H1 (cell line): ENCODE measurements around the gene COL25A1. TPM values are rescaled to one million over a fixed set of nuclear protein-coding genes. Genes with fewer than 3 reads are reported as not detected.

Experiments
- CTCF ChIA-PET: fragments of 300-600 bp; sonication (Branson Sonifier 250); formaldehyde crosslinking; loops from one replicate; lab custom pipeline; 2021; ENCODE audit not compliant: partially characterized antibody; lab: Charles Lee
- POLR2A ChIA-PET: fragments of 300-600 bp; sonication (Branson Sonifier 250); formaldehyde crosslinking; loops from one replicate; lab custom pipeline; 2021; ENCODE audit warnings: inconsistent platforms; ENCODE audit not compliant: partially characterized antibody; lab: Charles Lee
- DNase-seq, 2 experiments: peaks; one replicate each; pipeline versions ENCODE4 v3.0.0 to v3.0.0-alpha.2; 2010 to 2022; ENCODE audit warnings: low spot score in 2 of 2, low read depth in 1 of 2, mixed read lengths in 1 of 2
- FAIRE-seq: peaks from 2 replicates; lab custom pipeline; 2011; peaks lifted over from hg19 to GRCh38; lab: Jason Lieb, UNC
- H2AFZ ChIP-seq: 2 replicates; pipeline ENCODE4 v1.8.1; 2012; ENCODE audit warnings: low read length, inconsistent platforms
- H2AK5ac ChIP-seq: 2 replicates; pipeline ENCODE4 v1.6.1; 2013; ENCODE audit warnings: low read depth, low read length
- H2BK120ac ChIP-seq: replicated peaks from 2 replicates; pipeline ENCODE3; 2013; ENCODE audit warnings: low read depth, low read length, inconsistent platforms
- H2BK12ac ChIP-seq: 2 replicates; pipeline ENCODE4 v1.6.1; 2013; ENCODE audit warnings: low read depth, low read length
- H2BK15ac ChIP-seq: 2 replicates; pipeline ENCODE4 v1.6.1; 2013; ENCODE audit warnings: low read length
- H2BK20ac ChIP-seq: 2 replicates; pipeline ENCODE4 v1.6.1; 2013; ENCODE audit warnings: low read length
- H2BK5ac ChIP-seq: 2 replicates; pipeline ENCODE4 v1.6.1; 2013; ENCODE audit warnings: low read depth, low read length
- H3K14ac ChIP-seq: 2 replicates; pipeline ENCODE4 v1.6.1; 2013; ENCODE audit warnings: inconsistent platforms; ENCODE audit not compliant: insufficient read length
- H3K18ac ChIP-seq: 2 replicates; pipeline ENCODE4 v1.6.1; 2013; ENCODE audit warnings: low read length; ENCODE audit errors: extremely low read depth
- H3K23ac ChIP-seq: 2 replicates; pipeline ENCODE4 v1.6.1; 2013; ENCODE audit warnings: inconsistent platforms; ENCODE audit not compliant: insufficient read length
- H3K23me2 ChIP-seq: 2 replicates; pipeline ENCODE4 v1.6.1; 2013; ENCODE audit warnings: low read depth, low read length
- H3K27ac ChIP-seq: 2 replicates; pipeline ENCODE4 v1.6.1; 2011; ENCODE audit warnings: low read depth, low read length, inconsistent platforms
- H3K27me3 ChIP-seq, 4 experiments: replicated peaks in 1 of 4; 1 replicate in 1 of 4; 2 replicates in 3 of 4; pipeline versions ENCODE4 v1.6.1 to v1.8.1; 2011 to 2013; ENCODE audit warnings: low read length in 3 of 4, mild to moderate bottlenecking in 3 of 4, inconsistent platforms in 2 of 4, mixed read lengths in 2 of 4, moderate library complexity in 1 of 4; ENCODE audit not compliant: control insufficient read depth in 3 of 4, insufficient read depth in 3 of 4; ENCODE audit errors: extremely low read depth in 1 of 4
- H3K36me3 ChIP-seq, 4 experiments: 2 replicates each; pipeline versions ENCODE4 v1.6.1 to v1.8.1; 2011 to 2013; ENCODE audit warnings: mild to moderate bottlenecking in 4 of 4, low read length in 3 of 4, moderate library complexity in 2 of 4, control low read depth in 1 of 4, inconsistent platforms in 1 of 4; ENCODE audit not compliant: insufficient read depth in 4 of 4, control insufficient read depth in 2 of 4
- H3K4ac ChIP-seq: replicated peaks from 2 replicates; pipeline ENCODE3; 2013; ENCODE audit warnings: low read length, low read depth, mixed read lengths, inconsistent platforms; ENCODE audit not compliant: insufficient read length
- H3K4me1 ChIP-seq, 4 experiments: replicated peaks in 1 of 4; 1 replicate in 1 of 4; 2 replicates in 3 of 4; pipeline versions ENCODE4 v1.6.1 to v1.8.1; 2011 to 2013; ENCODE audit warnings: low read length in 3 of 4, inconsistent platforms in 2 of 4, mixed read lengths in 1 of 4; ENCODE audit not compliant: insufficient read depth in 4 of 4, control insufficient read depth in 3 of 4
- H3K4me2 ChIP-seq, 2 experiments: 2 replicates each; pipeline versions ENCODE4 v1.6.1 to v1.8.1; 2011 to 2013; ENCODE audit warnings: low read depth in 2 of 2, low read length in 2 of 2, control low read depth in 1 of 2, inconsistent platforms in 1 of 2, mild to moderate bottlenecking in 1 of 2; ENCODE audit not compliant: insufficient read depth in 1 of 2
- H3K4me3 ChIP-seq, 4 experiments: fragments of 200-600, 300-600 bp in 1 of 4; sonication (generic), shearing (Covaris generic), sonication (Bioruptor Twin) in 1 of 4; 2 replicates each; pipeline versions ENCODE4 v1.5.1 to v1.8.1; 2011 to 2016; ENCODE audit warnings: low read length in 4 of 4, low read depth in 3 of 4, control low read depth in 2 of 4, inconsistent platforms in 2 of 4, mild to moderate bottlenecking in 2 of 4, mixed read lengths in 1 of 4, moderate library complexity in 1 of 4; ENCODE audit not compliant: insufficient read depth in 2 of 4; ENCODE audit errors: extremely low read depth in 1 of 4
- H3K56ac ChIP-seq: replicated peaks from 2 replicates; pipeline ENCODE3; 2013; ENCODE audit warnings: low read depth, mild to moderate bottlenecking, mixed read lengths, low read length, inconsistent platforms; ENCODE audit not compliant: insufficient read length
- H3K79me1 ChIP-seq: 2 replicates; pipeline ENCODE4 v1.6.1; 2013; ENCODE audit warnings: low read depth, low read length, control low read depth
- H3K79me2 ChIP-seq, 2 experiments: 2 replicates each; pipeline versions ENCODE4 v1.6.1 to v1.8.1; 2012 to 2013; ENCODE audit warnings: low read length in 2 of 2, mild to moderate bottlenecking in 2 of 2, inconsistent platforms in 1 of 2; ENCODE audit not compliant: insufficient read depth in 2 of 2, control insufficient read depth in 1 of 2
- H3K9ac ChIP-seq, 4 experiments: replicated peaks in 1 of 4; 1 replicate in 1 of 4; 2 replicates in 3 of 4; pipeline versions ENCODE4 v1.6.1 to v1.8.1; 2011 to 2013; ENCODE audit warnings: low read depth in 3 of 4, low read length in 3 of 4, control low read depth in 2 of 4, mild to moderate bottlenecking in 2 of 4, moderate library complexity in 2 of 4, inconsistent platforms in 1 of 4; ENCODE audit errors: extremely low read depth in 1 of 4
- H3K9me3 ChIP-seq, 2 experiments: 2 replicates each; pipeline versions ENCODE4 v1.6.1 to v1.8.1; 2012 to 2013; ENCODE audit warnings: mild to moderate bottlenecking in 2 of 2, moderate library complexity in 2 of 2, control low read depth in 1 of 2, inconsistent platforms in 1 of 2, low read depth in 1 of 2, low read length in 1 of 2, mixed read lengths in 1 of 2; ENCODE audit not compliant: insufficient read depth in 2 of 2
- H4K20me1 ChIP-seq, 2 experiments: replicated peaks in 1 of 2; 2 replicates each; pipeline versions ENCODE3 to v1.8.1; 2011 to 2013; ENCODE audit warnings: inconsistent platforms in 2 of 2, low read length in 2 of 2, mild to moderate bottlenecking in 1 of 2; ENCODE audit not compliant: insufficient read depth in 2 of 2, control insufficient read depth in 1 of 2
- H4K5ac ChIP-seq: 2 replicates; pipeline ENCODE4 v1.6.1; 2013; ENCODE audit warnings: low read length, low read depth, mixed read lengths, inconsistent platforms; ENCODE audit not compliant: insufficient read length
- H4K8ac ChIP-seq: 2 replicates; pipeline ENCODE4 v1.8.0; 2013; ENCODE audit warnings: mild to moderate bottlenecking, moderate library complexity, low read length, inconsistent platforms; ENCODE audit not compliant: insufficient read depth; ENCODE audit errors: extremely low read depth
- H4K91ac ChIP-seq: replicated peaks from 2 replicates; pipeline ENCODE3; 2013; ENCODE audit warnings: low read length, mixed read lengths, inconsistent platforms; ENCODE audit not compliant: insufficient read length
- GTF2F1 ChIP-seq: IDR thresholded peaks from 2 replicates; pipeline ENCODE4 v1.6.1; 2012; ENCODE audit warnings: low read depth, low read length, improper control_type of control experiment, borderline replicate concordance
- KDM5A ChIP-seq: fragments of 200-600 bp; IDR thresholded peaks from 2 replicates; pipeline ENCODE4 v1.7.1; 2012; ENCODE audit warnings: mild to moderate bottlenecking, low read length, inconsistent platforms, mixed read lengths
- MAFK ChIP-seq: IDR thresholded peaks from 2 replicates; pipeline ENCODE4 v1.6.1; 2012; ENCODE audit warnings: low read depth, mild to moderate bottlenecking, improper control_type of control experiment, low read length
- POLR2AphosphoS5 ChIP-seq: IDR thresholded peaks from 2 replicates; pipeline ENCODE4 v1.6.1; 2011; ENCODE audit warnings: low read depth, low read length
- RBBP5 ChIP-seq: IDR thresholded peaks from 2 replicates; pipeline ENCODE4 v1.7.1; 2012; ENCODE audit warnings: low read depth, mild to moderate bottlenecking, inconsistent platforms, low read length, moderate library complexity, borderline replicate concordance
- RFX5 ChIP-seq: IDR thresholded peaks from 2 replicates; pipeline ENCODE4 v1.6.1; 2011; ENCODE audit warnings: low read depth, low read length, improper control_type of control experiment, borderline replicate concordance
- SIX5 ChIP-seq: IDR thresholded peaks from 2 replicates; pipeline ENCODE4 v1.6.1; 2011; ENCODE audit warnings: mild to moderate bottlenecking, low read depth, low read length
- SP2 ChIP-seq: IDR thresholded peaks from 2 replicates; pipeline ENCODE4 v1.6.1; 2012; ENCODE audit warnings: mild to moderate bottlenecking, low read length, inconsistent platforms
- WGBS, 2 experiments: shearing (Covaris generic) in 1 of 2; methylation state at CpG; one replicate each; pipeline versions ENCODE4 v1.1.6 to v1.1.7; 2013 to 2015; ENCODE audit warnings: low lambda C conversion rate in 2 of 2, mixed read lengths in 2 of 2, inconsistent platforms in 1 of 2, low coverage in 1 of 2, missing lambda C conversion rate in 1 of 2; ENCODE audit not compliant: insufficient replicate concordance in 2 of 2, insufficient coverage in 1 of 2, insufficient read length in 1 of 2; ENCODE audit errors: extremely low coverage in 1 of 2, missing lambda C conversion rate in 1 of 2; 5-methylcytosine and 5-hydroxymethylcytosine counted together
- polyA plus RNA-seq, 7 experiments: library from polyadenylated mRNA; depleted of rRNA in 3 of 7; stranded (reverse) in 5 of 7; unstranded in 2 of 7; fragments of >200 nt in 5 of 7; fragments of 200-250 nt in 2 of 7; gene quantifications; 1 replicate in 5 of 7; 2 replicates in 1 of 7; 4 replicates in 1 of 7; pipeline versions ENCODE4 v1.2.1 to v1.2.3, GENCODE V29; 2011 to 2013; ENCODE audit warnings: missing spikeins in 2 of 7, mixed read lengths in 2 of 7
- total RNA-seq: library from RNA; stranded (reverse); fragmentation: NEBNext Ultra II Directional; extraction: Animal tissue kit (Norgen Biotek cat#: 25700); gene quantifications from 2 replicates; pipeline ENCODE4 v1.2.1, GENCODE V29; 2021
- TF ChIP-seq, protein P1 (sequence below), 3 experiments: IDR thresholded peaks; 1 replicate in 2 of 3; 2 replicates in 1 of 3; pipeline versions ENCODE4 v1.5.1 to v1.6.1; 2011; ENCODE audit warnings: low read length in 3 of 3, mild to moderate bottlenecking in 3 of 3, inconsistent platforms in 2 of 3, low read depth in 1 of 3, moderate library complexity in 1 of 3; ENCODE audit not compliant: insufficient read depth in 1 of 3; ENCODE audit errors: control extremely low read depth in 1 of 3
- TF ChIP-seq, protein P2 (sequence below): IDR thresholded peaks from 2 replicates; pipeline ENCODE4 v1.6.1; 2012; ENCODE audit warnings: inconsistent platforms

COL25A1 gene
- total and polyA plus RNA-seq, 2 of the 8 experiments (the other 6 are each of a cell fraction or from before 2014, with no cell fraction given) = 1.1 to 8.3 TPM

DNA sequence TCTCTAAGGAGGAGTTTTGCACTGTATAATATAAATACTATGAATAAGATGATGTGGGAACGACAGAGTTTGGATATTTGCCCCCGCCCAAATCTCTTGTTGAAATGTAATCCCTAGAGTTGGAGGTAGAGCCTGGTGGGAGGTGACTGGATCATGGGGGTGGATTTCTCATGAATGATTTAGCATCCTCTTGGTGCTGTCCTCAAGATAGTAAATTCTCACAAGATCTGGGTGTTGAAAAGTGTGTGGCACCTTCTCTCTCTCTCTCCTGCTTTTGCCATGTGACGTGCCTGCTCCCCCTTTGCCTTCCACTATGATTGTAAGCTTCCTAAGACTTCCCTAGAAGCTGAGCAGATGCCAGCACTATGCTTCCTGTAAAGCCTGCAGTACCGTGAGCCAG lies 298.0 kb downstream of the COL25A1 start:
- Histone ChIP-seq H2BK12ac (no peak overlapping the region), H4K5ac (no peak overlapping the region), H3K27ac (no peak overlapping the region), H3K9ac (no peak overlapping the region), H3K4me1 (peaks cover 2 to 10% (median 3%) of the 10 kb centered on the region in 4 experiments; a peak in 4 of 7 replicates), H2BK15ac (no peak overlapping the region; the same call in 1 of the 2 replicates), H3K23me2 (no peaks in the 10 kb centered on the region; the same call in 1 of the 2 replicates), H3K36me3 (no peaks in the 10 kb centered on the region), H4K91ac (no peak overlapping the region), H3K23ac (no peak overlapping the region), H2BK20ac (0 out of 2 replicates have a peak overlapping the region, but pooled peaks have one; percentile 55), H2BK5ac (no peak overlapping the region), H3K56ac (no peak overlapping the region), H3K27me3 (no peaks in the 10 kb centered on the region), H3K4ac (no peak overlapping the region), H4K20me1 (no peaks in the 10 kb centered on the region), H3K4me3 (no peak overlapping the region), H4K8ac (no peak overlapping the region), H3K14ac (no peak overlapping the region), H2AK5ac (no peak overlapping the region), H3K79me2 (no peaks in the 10 kb centered on the region), H2BK120ac (no peak overlapping the region), H2AFZ (no peak overlapping the region), H3K4me2 (no peak overlapping the region; a peak in 1 of 4 replicates), H3K18ac (no peak overlapping the region), H3K9me3 (no peaks in the 10 kb centered on the region), H3K79me1 (no peaks in the 10 kb centered on the region)
- CTCF ChIA-PET = no interaction called here
- POLR2A ChIA-PET = no interaction called here
- WGBS, 2 experiments = 85% methylated on average over 4 of the region's 4 CpGs; no CpG with 5 or more reads in 1 of the 2 experiments
- FAIRE-seq (no peak), DNase-seq (no peak)
- TF ChIP-seq, protein P1, sequence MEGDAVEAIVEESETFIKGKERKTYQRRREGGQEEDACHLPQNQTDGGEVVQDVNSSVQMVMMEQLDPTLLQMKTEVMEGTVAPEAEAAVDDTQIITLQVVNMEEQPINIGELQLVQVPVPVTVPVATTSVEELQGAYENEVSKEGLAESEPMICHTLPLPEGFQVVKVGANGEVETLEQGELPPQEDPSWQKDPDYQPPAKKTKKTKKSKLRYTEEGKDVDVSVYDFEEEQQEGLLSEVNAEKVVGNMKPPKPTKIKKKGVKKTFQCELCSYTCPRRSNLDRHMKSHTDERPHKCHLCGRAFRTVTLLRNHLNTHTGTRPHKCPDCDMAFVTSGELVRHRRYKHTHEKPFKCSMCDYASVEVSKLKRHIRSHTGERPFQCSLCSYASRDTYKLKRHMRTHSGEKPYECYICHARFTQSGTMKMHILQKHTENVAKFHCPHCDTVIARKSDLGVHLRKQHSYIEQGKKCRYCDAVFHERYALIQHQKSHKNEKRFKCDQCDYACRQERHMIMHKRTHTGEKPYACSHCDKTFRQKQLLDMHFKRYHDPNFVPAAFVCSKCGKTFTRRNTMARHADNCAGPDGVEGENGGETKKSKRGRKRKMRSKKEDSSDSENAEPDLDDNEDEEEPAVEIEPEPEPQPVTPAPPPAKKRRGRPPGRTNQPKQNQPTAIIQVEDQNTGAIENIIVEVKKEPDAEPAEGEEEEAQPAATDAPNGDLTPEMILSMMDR (IDR thresholded peaks at IDR 0.05; ENCODE audit: control extremely low read depth in 1 of 3, insufficient read depth in 1 of 3, low read depth in 1 of 3, low read length in 3 of 3) = no peak
- TF ChIP-seq POLR2AphosphoS5 = no peak
- TF ChIP-seq, protein P2, sequence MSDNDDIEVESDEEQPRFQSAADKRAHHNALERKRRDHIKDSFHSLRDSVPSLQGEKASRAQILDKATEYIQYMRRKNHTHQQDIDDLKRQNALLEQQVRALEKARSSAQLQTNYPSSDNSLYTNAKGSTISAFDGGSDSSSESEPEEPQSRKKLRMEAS = no peak
- no peak for TF ChIP-seq KDM5A
- no peak for TF ChIP-seq RFX5
- no peak for TF ChIP-seq SIX5
- no peak for TF ChIP-seq GTF2F1
- no peak for TF ChIP-seq SP2
- TF ChIP-seq MAFK = no peak
- no peak for TF ChIP-seq RBBP5
